H1 (cell line): ENCODE results near the gene KIAA1755. TPM values are rescaled to one million over a fixed set of nuclear protein-coding genes. Genes with fewer than 3 reads are reported as not detected.

ENCODE experiments used
- CHD1 ChIP-seq: IDR thresholded peaks from 2 replicates; pipeline ENCODE4 v1.6.1; 2012; ENCODE audit warnings: low read depth, low read length, improper control_type of control experiment
- GABPA ChIP-seq: IDR thresholded peaks from 2 replicates; pipeline ENCODE4 v1.6.1; 2011; ENCODE audit warnings: mild to moderate bottlenecking, low read length, moderate library complexity, borderline replicate concordance; ENCODE audit not compliant: insufficient read depth
- KDM1A ChIP-seq: fragments of 200-600, 300-600 bp; sonication (generic); IDR thresholded peaks from 2 replicates; pipeline ENCODE4 v1.7.1; 2016; ENCODE audit warnings: mild to moderate bottlenecking, low read length, borderline replicate concordance
- RFX5 ChIP-seq: IDR thresholded peaks from 2 replicates; pipeline ENCODE4 v1.6.1; 2011; ENCODE audit warnings: low read depth, low read length, improper control_type of control experiment, borderline replicate concordance
- polyA plus RNA-seq, 7 experiments: library from polyadenylated mRNA; depleted of rRNA in 3 of 7; stranded (reverse) in 5 of 7; unstranded in 2 of 7; fragments of >200 nt in 5 of 7; fragments of 200-250 nt in 2 of 7; gene quantifications; 1 replicate in 5 of 7; 2 replicates in 1 of 7; 4 replicates in 1 of 7; pipeline versions ENCODE4 v1.2.1 to v1.2.3, GENCODE V29; 2011 to 2013; ENCODE audit warnings: missing spikeins in 2 of 7, mixed read lengths in 2 of 7
- total RNA-seq: library from RNA; stranded (reverse); fragmentation: NEBNext Ultra II Directional; extraction: Animal tissue kit (Norgen Biotek cat#: 25700); gene quantifications from 2 replicates; pipeline ENCODE4 v1.2.1, GENCODE V29; 2021
- TF ChIP-seq, protein P1 (sequence below): fragments of 300-600 bp; sonication (generic); IDR thresholded peaks from 2 replicates; pipeline ENCODE4 v1.7.1; 2012; ENCODE audit warnings: low read length, moderate library complexity, mild to moderate bottlenecking, inconsistent platforms; ENCODE audit not compliant: insufficient replicate concordance
- TF ChIP-seq, protein P2 (sequence below): IDR thresholded peaks from 2 replicates; pipeline ENCODE4 v1.6.1; 2012; ENCODE audit warnings: low read length, inconsistent platforms

KIAA1755 gene
- total and polyA plus RNA-seq, 2 of the 8 experiments (the other 6 are each of a cell fraction or from before 2014, with no cell fraction given): 0.23 TPM; not detected in 1

DNA sequence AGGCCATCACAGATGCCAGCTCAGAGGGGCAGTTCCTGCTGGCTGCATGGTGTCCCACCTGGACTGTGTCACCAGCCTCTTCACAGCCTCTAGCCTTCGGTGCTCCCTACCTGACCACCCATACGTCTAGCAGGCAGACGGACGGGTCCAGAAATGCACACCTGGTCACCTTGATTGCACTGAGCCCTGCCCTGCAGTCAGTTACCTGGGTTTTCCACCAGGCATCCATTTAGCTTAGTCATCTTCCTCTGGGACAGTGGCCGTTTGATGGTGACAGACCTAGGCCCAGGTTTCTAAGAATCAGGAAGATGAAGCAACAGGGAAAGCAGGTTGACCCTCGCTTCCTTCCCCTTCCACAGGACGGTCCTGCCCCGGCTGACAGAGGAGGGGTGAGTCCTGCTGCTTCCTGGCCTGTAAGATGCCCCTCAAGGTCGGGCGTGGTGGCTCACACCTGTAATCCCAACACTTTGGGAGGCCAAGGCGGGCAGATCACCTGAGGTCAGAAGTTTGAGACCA is 33.6 kb upstream of the KIAA1755 start (continued):
- TF ChIP-seq, protein P1, sequence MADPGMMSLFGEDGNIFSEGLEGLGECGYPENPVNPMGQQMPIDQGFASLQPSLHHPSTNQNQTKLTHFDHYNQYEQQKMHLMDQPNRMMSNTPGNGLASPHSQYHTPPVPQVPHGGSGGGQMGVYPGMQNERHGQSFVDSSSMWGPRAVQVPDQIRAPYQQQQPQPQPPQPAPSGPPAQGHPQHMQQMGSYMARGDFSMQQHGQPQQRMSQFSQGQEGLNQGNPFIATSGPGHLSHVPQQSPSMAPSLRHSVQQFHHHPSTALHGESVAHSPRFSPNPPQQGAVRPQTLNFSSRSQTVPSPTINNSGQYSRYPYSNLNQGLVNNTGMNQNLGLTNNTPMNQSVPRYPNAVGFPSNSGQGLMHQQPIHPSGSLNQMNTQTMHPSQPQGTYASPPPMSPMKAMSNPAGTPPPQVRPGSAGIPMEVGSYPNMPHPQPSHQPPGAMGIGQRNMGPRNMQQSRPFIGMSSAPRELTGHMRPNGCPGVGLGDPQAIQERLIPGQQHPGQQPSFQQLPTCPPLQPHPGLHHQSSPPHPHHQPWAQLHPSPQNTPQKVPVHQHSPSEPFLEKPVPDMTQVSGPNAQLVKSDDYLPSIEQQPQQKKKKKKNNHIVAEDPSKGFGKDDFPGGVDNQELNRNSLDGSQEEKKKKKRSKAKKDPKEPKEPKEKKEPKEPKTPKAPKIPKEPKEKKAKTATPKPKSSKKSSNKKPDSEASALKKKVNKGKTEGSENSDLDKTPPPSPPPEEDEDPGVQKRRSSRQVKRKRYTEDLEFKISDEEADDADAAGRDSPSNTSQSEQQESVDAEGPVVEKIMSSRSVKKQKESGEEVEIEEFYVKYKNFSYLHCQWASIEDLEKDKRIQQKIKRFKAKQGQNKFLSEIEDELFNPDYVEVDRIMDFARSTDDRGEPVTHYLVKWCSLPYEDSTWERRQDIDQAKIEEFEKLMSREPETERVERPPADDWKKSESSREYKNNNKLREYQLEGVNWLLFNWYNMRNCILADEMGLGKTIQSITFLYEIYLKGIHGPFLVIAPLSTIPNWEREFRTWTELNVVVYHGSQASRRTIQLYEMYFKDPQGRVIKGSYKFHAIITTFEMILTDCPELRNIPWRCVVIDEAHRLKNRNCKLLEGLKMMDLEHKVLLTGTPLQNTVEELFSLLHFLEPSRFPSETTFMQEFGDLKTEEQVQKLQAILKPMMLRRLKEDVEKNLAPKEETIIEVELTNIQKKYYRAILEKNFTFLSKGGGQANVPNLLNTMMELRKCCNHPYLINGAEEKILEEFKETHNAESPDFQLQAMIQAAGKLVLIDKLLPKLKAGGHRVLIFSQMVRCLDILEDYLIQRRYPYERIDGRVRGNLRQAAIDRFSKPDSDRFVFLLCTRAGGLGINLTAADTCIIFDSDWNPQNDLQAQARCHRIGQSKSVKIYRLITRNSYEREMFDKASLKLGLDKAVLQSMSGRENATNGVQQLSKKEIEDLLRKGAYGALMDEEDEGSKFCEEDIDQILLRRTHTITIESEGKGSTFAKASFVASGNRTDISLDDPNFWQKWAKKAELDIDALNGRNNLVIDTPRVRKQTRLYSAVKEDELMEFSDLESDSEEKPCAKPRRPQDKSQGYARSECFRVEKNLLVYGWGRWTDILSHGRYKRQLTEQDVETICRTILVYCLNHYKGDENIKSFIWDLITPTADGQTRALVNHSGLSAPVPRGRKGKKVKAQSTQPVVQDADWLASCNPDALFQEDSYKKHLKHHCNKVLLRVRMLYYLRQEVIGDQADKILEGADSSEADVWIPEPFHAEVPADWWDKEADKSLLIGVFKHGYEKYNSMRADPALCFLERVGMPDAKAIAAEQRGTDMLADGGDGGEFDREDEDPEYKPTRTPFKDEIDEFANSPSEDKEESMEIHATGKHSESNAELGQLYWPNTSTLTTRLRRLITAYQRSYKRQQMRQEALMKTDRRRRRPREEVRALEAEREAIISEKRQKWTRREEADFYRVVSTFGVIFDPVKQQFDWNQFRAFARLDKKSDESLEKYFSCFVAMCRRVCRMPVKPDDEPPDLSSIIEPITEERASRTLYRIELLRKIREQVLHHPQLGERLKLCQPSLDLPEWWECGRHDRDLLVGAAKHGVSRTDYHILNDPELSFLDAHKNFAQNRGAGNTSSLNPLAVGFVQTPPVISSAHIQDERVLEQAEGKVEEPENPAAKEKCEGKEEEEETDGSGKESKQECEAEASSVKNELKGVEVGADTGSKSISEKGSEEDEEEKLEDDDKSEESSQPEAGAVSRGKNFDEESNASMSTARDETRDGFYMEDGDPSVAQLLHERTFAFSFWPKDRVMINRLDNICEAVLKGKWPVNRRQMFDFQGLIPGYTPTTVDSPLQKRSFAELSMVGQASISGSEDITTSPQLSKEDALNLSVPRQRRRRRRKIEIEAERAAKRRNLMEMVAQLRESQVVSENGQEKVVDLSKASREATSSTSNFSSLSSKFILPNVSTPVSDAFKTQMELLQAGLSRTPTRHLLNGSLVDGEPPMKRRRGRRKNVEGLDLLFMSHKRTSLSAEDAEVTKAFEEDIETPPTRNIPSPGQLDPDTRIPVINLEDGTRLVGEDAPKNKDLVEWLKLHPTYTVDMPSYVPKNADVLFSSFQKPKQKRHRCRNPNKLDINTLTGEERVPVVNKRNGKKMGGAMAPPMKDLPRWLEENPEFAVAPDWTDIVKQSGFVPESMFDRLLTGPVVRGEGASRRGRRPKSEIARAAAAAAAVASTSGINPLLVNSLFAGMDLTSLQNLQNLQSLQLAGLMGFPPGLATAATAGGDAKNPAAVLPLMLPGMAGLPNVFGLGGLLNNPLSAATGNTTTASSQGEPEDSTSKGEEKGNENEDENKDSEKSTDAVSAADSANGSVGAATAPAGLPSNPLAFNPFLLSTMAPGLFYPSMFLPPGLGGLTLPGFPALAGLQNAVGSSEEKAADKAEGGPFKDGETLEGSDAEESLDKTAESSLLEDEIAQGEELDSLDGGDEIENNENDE: no peak
- TF ChIP-seq GABPA (no peak), RFX5 (no peak), CHD1 (no peak), KDM1A (no peak)
- TF ChIP-seq, protein P2, sequence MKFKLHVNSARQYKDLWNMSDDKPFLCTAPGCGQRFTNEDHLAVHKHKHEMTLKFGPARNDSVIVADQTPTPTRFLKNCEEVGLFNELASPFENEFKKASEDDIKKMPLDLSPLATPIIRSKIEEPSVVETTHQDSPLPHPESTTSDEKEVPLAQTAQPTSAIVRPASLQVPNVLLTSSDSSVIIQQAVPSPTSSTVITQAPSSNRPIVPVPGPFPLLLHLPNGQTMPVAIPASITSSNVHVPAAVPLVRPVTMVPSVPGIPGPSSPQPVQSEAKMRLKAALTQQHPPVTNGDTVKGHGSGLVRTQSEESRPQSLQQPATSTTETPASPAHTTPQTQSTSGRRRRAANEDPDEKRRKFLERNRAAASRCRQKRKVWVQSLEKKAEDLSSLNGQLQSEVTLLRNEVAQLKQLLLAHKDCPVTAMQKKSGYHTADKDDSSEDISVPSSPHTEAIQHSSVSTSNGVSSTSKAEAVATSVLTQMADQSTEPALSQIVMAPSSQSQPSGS: no peak
